ENCODE measurements around the gene FUS. TPM values are rescaled to one million over a fixed set of nuclear protein-coding genes. Genes with fewer than 3 reads are reported as not detected.

FUS gene
- total and polyA plus RNA-seq, 2 of the 13 experiments (the other 11 are each of a cell fraction or from before 2014, with no cell fraction given), result 68.1 to 168 TPM

DNA sequence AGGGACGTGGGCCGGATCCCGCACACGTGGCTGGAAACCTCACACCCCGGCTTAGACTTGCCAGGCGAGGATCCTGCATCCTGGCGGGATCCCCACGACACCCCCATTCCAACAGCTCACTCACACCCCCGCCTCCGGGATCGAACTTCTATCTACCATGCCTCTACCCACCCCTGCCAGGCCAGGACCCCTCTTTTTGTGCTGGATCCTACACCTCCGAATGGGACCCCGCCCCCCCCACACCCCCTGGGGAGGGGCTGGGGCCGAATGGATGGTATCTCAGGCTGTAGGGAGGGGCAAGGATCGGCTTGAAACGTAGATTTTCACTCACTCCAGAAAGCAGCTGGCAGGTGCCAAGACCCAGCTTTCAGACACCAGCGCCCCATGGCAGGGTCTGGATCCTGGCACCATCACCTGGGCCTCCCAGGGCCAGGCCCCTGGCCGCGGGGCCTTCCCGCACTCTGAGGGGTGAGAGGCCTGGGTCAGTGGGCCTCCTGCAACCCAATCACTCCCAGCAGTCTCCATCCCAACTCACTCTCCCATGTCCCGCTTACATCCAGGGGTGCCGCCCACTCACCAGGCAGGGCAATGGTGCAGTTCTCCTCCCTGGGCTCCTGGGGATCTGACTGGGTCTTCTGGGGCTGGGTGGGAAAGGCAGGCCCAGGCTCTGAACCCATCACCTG, 36.8 kb upstream of the FUS start (continued):
- TF ChIP-seq, protein P1, sequence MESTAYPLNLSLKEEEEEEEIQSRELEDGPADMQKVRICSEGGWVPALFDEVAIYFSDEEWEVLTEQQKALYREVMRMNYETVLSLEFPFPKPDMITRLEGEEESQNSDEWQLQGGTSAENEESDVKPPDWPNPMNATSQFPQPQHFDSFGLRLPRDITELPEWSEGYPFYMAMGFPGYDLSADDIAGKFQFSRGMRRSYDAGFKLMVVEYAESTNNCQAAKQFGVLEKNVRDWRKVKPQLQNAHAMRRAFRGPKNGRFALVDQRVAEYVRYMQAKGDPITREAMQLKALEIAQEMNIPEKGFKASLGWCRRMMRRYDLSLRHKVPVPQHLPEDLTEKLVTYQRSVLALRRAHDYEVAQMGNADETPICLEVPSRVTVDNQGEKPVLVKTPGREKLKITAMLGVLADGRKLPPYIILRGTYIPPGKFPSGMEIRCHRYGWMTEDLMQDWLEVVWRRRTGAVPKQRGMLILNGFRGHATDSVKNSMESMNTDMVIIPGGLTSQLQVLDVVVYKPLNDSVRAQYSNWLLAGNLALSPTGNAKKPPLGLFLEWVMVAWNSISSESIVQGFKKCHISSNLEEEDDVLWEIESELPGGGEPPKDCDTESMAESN (CRISPR knock-in tag; conservative IDR thresholded peaks at IDR 0.05), result 0 out of 2 replicates have a peak, but pooled peaks have one; percentile 7

DNA sequence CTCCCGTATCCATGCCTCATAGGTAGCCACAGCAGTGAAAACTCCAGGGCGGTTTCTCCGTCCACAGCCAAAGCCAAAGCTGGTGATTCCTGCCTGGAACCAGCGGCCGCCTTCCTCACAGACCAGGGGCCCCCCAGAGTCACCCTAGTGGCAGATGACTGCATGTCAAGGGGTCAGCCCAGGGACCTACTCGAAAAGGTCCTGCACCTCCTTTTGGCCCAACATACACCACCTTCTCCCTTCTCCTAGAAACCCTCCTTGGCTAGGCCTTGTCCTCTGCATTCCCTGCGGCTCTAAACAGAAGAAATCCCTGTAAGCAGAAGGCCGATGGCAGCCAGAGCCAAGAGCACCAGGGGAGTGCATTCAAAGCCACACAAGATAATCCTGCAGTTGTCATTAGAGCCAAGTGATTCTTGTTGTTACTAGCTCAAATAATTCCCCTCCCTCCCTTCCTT, 36.2 kb upstream of the FUS start:
- ChIA-PET POLR2A (interaction anchor here (1.0 to 11.4 kb wide), 5 partner anchors 22 to 364 kb away, joined by 3 to 275 read pairs (median 31); partner anchors contain the start of genes FUS, HSD3B7, KAT8 and RUSF1), CTCF (ENCODE audit: low intra/inter-chr PET ratio, low total read pairs) (no interaction called here)
- Histone ChIP-seq H3K4me3 (replicated peaks in 1 of 3; ENCODE audit: insufficient read depth in 1 of 3, low read depth in 2 of 3, low read length in 3 of 3) (no peak overlapping the region), H3K4me2 (ENCODE audit: low read depth, low read length) (no peak overlapping the region), H4K20me1 (ENCODE audit: insufficient read depth, low read length) (no peaks in the 10 kb centered on the region), H2AFZ (ENCODE audit: low read length) (no peak overlapping the region), H3K27ac (ENCODE audit: extremely low read length, insufficient read depth, low read length) (no peak overlapping the region), H3K9ac (ENCODE audit: insufficient read depth, low read depth, low read length) (no peak overlapping the region), H3K79me2 (ENCODE audit: insufficient read depth, low read length) (no peaks in the 10 kb centered on the region), H3K27me3 (ENCODE audit: control insufficient read depth in 1 of 2, insufficient read depth in 2 of 2, low read length in 2 of 2) (peaks cover 0 to 24% of the 10 kb centered on the region in 2 experiments; a peak in 4 of 5 replicates), H3K36me3 (replicated peaks in 1 of 2; ENCODE audit: control insufficient read depth in 1 of 2, insufficient read depth in 2 of 2, low read length in 2 of 2) (no peaks in the 10 kb centered on the region), H3K4me1 (ENCODE audit: insufficient read depth, low read length) (peaks cover 58% of the 10 kb centered on the region), H3K9me3 (ENCODE audit: low read length) (no peaks in the 10 kb centered on the region)
- FAIRE-seq (no peak), DNase-seq (ENCODE audit: low spot score) (no peak), ATAC-seq (no peak)
- intact Hi-C loops (cut with micrococcal nuclease; ENCODE audit: unreplicated experiment), result loop anchor here (2.0 to 10.0 kb wide), 3 partner anchors 39 to 189 kb away; partner anchors contain the start of gene SETD1A
- TF ChIP-seq, protein P2, sequence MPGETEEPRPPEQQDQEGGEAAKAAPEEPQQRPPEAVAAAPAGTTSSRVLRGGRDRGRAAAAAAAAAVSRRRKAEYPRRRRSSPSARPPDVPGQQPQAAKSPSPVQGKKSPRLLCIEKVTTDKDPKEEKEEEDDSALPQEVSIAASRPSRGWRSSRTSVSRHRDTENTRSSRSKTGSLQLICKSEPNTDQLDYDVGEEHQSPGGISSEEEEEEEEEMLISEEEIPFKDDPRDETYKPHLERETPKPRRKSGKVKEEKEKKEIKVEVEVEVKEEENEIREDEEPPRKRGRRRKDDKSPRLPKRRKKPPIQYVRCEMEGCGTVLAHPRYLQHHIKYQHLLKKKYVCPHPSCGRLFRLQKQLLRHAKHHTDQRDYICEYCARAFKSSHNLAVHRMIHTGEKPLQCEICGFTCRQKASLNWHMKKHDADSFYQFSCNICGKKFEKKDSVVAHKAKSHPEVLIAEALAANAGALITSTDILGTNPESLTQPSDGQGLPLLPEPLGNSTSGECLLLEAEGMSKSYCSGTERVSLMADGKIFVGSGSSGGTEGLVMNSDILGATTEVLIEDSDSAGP (CRISPR knock-in tag; IDR thresholded peaks at IDR 0.05; ENCODE audit: borderline replicate concordance), result peak; percentile 29; the same call in 1 of the 2 replicates
- no peak for TF ChIP-seq NR1H2 (CRISPR knock-in tag; IDR thresholded peaks at IDR 0.05; ENCODE audit: borderline replicate concordance, low read depth)
- no peak for TF ChIP-seq MBD4 (IDR thresholded peaks at IDR 0.05; ENCODE audit: borderline replicate concordance, low read length)
- no peak for TF ChIP-seq ZNF33A (CRISPR knock-in tag; IDR thresholded peaks at IDR 0.05; ENCODE audit: borderline replicate concordance)
- no peak for TF ChIP-seq MEF2D (CRISPR knock-in tag; IDR thresholded peaks at IDR 0.05)
- TF ChIP-seq FOXK1 (CRISPR knock-in tag; IDR thresholded peaks at IDR 0.05; ENCODE audit: borderline replicate concordance, low read depth), result no peak
- TF ChIP-seq MLX (CRISPR knock-in tag; IDR thresholded peaks at IDR 0.05), result no peak
- TF ChIP-seq XRCC5 (optimal IDR thresholded peaks at IDR 0.05; ENCODE audit: low read length), result peak; percentile 37
- no peak for TF ChIP-seq ZBTB38 (CRISPR knock-in tag; IDR thresholded peaks at IDR 0.05)
- TF ChIP-seq ZNF124 (CRISPR knock-in tag; IDR thresholded peaks at IDR 0.05), result no peak
- TF ChIP-seq, protein P3, sequence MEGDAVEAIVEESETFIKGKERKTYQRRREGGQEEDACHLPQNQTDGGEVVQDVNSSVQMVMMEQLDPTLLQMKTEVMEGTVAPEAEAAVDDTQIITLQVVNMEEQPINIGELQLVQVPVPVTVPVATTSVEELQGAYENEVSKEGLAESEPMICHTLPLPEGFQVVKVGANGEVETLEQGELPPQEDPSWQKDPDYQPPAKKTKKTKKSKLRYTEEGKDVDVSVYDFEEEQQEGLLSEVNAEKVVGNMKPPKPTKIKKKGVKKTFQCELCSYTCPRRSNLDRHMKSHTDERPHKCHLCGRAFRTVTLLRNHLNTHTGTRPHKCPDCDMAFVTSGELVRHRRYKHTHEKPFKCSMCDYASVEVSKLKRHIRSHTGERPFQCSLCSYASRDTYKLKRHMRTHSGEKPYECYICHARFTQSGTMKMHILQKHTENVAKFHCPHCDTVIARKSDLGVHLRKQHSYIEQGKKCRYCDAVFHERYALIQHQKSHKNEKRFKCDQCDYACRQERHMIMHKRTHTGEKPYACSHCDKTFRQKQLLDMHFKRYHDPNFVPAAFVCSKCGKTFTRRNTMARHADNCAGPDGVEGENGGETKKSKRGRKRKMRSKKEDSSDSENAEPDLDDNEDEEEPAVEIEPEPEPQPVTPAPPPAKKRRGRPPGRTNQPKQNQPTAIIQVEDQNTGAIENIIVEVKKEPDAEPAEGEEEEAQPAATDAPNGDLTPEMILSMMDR (CRISPR knock-in tag; IDR thresholded peaks at IDR 0.05), result peak; percentile 12; the same call in 1 of the 2 replicates
- TF ChIP-seq, protein P4, sequence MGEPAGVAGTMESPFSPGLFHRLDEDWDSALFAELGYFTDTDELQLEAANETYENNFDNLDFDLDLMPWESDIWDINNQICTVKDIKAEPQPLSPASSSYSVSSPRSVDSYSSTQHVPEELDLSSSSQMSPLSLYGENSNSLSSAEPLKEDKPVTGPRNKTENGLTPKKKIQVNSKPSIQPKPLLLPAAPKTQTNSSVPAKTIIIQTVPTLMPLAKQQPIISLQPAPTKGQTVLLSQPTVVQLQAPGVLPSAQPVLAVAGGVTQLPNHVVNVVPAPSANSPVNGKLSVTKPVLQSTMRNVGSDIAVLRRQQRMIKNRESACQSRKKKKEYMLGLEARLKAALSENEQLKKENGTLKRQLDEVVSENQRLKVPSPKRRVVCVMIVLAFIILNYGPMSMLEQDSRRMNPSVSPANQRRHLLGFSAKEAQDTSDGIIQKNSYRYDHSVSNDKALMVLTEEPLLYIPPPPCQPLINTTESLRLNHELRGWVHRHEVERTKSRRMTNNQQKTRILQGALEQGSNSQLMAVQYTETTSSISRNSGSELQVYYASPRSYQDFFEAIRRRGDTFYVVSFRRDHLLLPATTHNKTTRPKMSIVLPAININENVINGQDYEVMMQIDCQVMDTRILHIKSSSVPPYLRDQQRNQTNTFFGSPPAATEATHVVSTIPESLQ (CRISPR knock-in tag; conservative IDR thresholded peaks at IDR 0.05), result no peak
- WGBS (ENCODE audit: low lambda C conversion rate), result 49% methylated on average over 4 of the region's 8 CpGs
- in situ Hi-C loops (cut with HindIII; ENCODE audit: extremely low pct_ligation_motif_present, low pct_unique_long_range_greater_than_20kb), result no loop called here
- no TSS peak for BruUV-seq (replicated peaks)

Measured in HepG2 (cell line).